ENCODE data around the gene EMP1.

EMP1 gene

GRCh38 chr12:13193505-13194231 is 2.9 kb upstream of the EMP1 start:
- DNase-seq: no peak
- in situ Hi-C loops (cut with HindIII; ENCODE audit: low pct_ligation_motif_present, low pct_unique_long_range_greater_than_20kb, low sequenced_read_pairs): no loop called here

GRCh38 chr12:13194401-13195110 is 2.0 kb upstream of the EMP1 start:
- no peak for DNase-seq
- in situ Hi-C loops (cut with HindIII; ENCODE audit: low pct_ligation_motif_present, low pct_unique_long_range_greater_than_20kb, low sequenced_read_pairs): no loop called here

GRCh38 chr12:13195250-13195649 is 1.3 kb upstream of the EMP1 start:
- no peak for DNase-seq
- in situ Hi-C loops (cut with HindIII; ENCODE audit: low pct_ligation_motif_present, low pct_unique_long_range_greater_than_20kb, low sequenced_read_pairs): no loop called here

DNA sequence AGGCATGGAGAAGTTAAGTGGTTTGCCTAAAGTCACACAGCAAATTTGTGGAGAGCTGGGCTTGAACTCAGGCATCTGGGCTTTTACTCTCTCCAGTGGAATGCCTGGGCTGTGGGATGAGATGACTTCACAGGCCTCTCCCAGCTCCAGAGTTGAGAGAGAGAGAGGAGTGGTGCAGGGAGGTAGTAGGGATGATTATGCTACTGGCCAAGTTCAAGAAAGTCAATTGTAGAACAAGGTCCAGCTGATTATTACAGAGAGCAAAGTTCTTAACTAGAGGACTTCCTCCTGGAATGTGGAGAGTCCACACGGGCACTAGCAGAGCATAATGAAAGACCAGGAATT is 769 bp upstream of the EMP1 start:
- peak; percentile 48 for DNase-seq

GRCh38 chr12:13197032-13197431 is 506 bp downstream of the EMP1 start:
- in situ Hi-C loops (cut with HindIII; ENCODE audit: low pct_ligation_motif_present, low pct_unique_long_range_greater_than_20kb, low sequenced_read_pairs): no loop called here
- DNase-seq: no peak

More for the DNA sequence above, 769 bp upstream of the EMP1 start:
- in situ Hi-C loops (cut with HindIII; ENCODE audit: low pct_ligation_motif_present, low pct_unique_long_range_greater_than_20kb, low sequenced_read_pairs): no loop called here

GRCh38 chr12:13197526-13198143 is 1.1 kb downstream of the EMP1 start:
- in situ Hi-C loops (cut with HindIII; ENCODE audit: low pct_ligation_motif_present, low pct_unique_long_range_greater_than_20kb, low sequenced_read_pairs): no loop called here
- DNase-seq: no peak

GRCh38 chr12:13198241-13198640 is 1.7 kb downstream of the EMP1 start:
- no peak for DNase-seq
- in situ Hi-C loops (cut with HindIII; ENCODE audit: low pct_ligation_motif_present, low pct_unique_long_range_greater_than_20kb, low sequenced_read_pairs): no loop called here

GRCh38 chr12:13198876-13199275 is 2.4 kb downstream of the EMP1 start:
- DNase-seq: no peak
- in situ Hi-C loops (cut with HindIII; ENCODE audit: low pct_ligation_motif_present, low pct_unique_long_range_greater_than_20kb, low sequenced_read_pairs): no loop called here

DNA sequence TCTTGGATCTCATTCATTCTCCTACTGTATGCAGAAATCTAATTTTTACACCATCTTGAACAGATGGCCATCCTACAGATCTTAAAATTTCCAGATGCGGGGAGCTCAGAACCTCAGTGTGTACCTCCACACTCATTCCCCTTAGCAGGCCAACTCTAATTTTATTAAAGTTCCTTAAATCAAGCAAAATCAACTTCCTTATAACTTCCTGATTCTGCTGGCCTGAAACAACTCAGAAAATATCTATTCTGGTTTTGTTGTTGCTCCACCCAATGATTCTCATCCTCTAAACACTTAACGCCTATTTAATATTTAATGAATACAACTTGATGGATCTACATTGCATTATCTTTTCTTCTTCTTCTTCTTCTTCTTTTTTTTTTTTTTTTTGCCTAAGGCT is 3.1 kb downstream of the EMP1 start:
- in situ Hi-C loops (cut with HindIII; ENCODE audit: low pct_ligation_motif_present, low pct_unique_long_range_greater_than_20kb, low sequenced_read_pairs): no loop called here
- DNase-seq: no peak

- in situ Hi-C loops (cut with HindIII; ENCODE audit: low pct_ligation_motif_present, low pct_unique_long_range_greater_than_20kb, low sequenced_read_pairs): loop anchor here (25.0 kb wide), 2 partner anchors 189 to 289 kb away; partner anchors contain the start of gene HEBP1
- DNase-seq: no peak
Observed at GRCh38 chr12:13200841-13201240, 4.3 kb downstream of the EMP1 start.

DNA sequence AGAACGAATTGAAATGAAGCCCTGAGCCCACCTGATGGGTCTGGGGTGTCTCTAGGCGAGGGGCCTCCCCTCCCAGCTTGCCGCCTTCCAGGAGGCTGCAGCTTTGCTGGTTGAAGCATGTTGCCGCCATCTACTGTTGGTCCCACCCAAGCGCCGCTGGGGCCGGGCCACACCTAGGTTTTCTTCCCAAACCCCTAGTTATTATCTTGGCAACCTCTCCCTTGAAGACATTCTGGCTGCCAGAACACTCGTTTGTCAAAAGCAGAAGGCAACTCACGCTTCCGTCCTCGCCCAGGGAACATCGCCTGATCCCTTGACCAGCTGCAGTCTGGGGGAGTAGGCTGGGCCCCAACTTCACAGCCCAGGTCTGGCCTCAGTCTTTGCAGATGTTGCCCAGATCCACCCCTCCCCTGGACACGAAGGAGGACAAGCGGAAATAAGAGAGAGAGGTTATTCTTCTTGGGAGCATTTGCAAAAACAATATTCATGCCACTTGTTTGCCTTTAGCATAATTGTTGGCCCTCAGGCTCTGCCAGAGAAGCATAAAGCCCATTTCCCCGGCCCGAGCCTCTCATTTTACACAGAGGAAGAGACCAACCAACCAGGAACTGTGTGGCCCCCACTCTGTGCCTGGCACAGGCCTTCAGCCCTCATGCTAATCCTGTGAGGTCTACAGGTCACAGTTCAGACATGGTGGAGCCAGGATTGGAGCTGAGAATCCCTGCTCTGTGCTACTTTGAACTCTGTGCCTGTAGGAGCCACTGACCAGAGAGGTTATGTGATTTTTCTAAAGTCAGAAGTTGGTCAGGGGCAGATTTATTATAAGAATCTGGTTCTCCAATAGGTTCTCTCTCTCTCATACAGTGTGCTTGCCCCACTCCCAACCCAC is 6.8 kb downstream of the EMP1 start:
- in situ Hi-C loops (cut with HindIII; ENCODE audit: low pct_ligation_motif_present, low pct_unique_long_range_greater_than_20kb, low sequenced_read_pairs): loop anchor here (25.0 kb wide), 2 partner anchors 191 to 291 kb away; partner anchors contain the start of gene HEBP1
- DNase-seq: peak; percentile 46

GRCh38 chr12:13204428-13204827 is 7.9 kb downstream of the EMP1 start:
- in situ Hi-C loops (cut with HindIII; ENCODE audit: low pct_ligation_motif_present, low pct_unique_long_range_greater_than_20kb, low sequenced_read_pairs): loop anchor here (25.0 kb wide), 2 partner anchors 192 to 292 kb away; partner anchors contain the start of gene HEBP1
- no peak for DNase-seq

GRCh38 chr12:13205809-13206559 is 9.5 kb downstream of the EMP1 start:
- peak; percentile 85 for DNase-seq
- in situ Hi-C loops (cut with HindIII; ENCODE audit: low pct_ligation_motif_present, low pct_unique_long_range_greater_than_20kb, low sequenced_read_pairs): loop anchor here (25.0 kb wide), 2 partner anchors 194 to 294 kb away; partner anchors contain the start of gene HEBP1

- DNase-seq: no peak
- in situ Hi-C loops (cut with HindIII; ENCODE audit: low pct_ligation_motif_present, low pct_unique_long_range_greater_than_20kb, low sequenced_read_pairs): loop anchor here (25.0 kb wide), 2 partner anchors 194 to 294 kb away; partner anchors contain the start of gene HEBP1
Observed at GRCh38 chr12:13206560-13206897, 10.0 kb downstream of the EMP1 start.

DNA sequence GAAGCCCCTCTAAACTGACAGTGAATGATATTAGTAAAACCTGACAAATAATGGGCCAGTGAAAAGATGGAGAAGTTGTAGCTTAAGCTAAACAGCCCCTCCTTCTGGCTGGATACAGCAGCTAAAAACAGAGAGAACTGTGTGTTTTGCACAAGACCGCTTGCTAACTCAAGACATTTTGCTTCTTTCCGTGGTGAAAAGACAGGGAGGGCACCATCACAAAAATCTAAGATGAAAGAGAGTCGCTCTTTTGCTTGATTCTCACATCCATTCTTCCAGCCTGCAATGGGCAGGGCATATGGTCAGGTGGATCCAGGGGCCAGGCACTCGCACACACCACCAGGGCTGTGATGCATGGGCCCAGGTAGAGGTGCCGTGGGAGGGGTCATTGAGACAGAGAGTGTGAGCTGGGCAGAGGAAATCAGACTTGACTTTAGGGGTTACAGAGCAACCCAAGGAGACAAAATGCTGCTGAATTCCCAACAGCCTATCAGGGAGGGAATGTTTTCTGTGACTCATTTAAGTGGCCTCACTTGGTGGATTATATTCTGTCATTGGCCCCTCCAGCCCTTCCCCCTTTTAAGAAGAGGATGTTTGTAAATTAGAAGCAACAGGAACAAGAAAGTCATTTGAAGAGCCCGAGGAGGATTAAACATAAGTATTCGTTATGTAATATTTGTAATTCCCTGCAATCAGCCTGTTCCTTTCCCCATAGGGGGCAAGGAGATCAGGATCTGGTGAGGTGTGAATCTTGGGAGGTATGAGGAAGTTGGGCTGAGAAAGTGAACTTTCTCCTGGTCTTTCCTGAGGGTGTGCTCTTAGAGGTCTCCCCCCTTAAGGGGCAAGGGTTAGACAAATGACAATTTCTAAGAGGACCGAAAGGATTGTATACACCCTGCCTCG is 12.3 kb downstream of the EMP1 start:
- in situ Hi-C loops (cut with HindIII; ENCODE audit: low pct_ligation_motif_present, low pct_unique_long_range_greater_than_20kb, low sequenced_read_pairs): loop anchor here (25.0 kb wide), 2 partner anchors 196 to 296 kb away; partner anchors contain the start of gene HEBP1
- peak; percentile 75 for DNase-seq

DNA sequence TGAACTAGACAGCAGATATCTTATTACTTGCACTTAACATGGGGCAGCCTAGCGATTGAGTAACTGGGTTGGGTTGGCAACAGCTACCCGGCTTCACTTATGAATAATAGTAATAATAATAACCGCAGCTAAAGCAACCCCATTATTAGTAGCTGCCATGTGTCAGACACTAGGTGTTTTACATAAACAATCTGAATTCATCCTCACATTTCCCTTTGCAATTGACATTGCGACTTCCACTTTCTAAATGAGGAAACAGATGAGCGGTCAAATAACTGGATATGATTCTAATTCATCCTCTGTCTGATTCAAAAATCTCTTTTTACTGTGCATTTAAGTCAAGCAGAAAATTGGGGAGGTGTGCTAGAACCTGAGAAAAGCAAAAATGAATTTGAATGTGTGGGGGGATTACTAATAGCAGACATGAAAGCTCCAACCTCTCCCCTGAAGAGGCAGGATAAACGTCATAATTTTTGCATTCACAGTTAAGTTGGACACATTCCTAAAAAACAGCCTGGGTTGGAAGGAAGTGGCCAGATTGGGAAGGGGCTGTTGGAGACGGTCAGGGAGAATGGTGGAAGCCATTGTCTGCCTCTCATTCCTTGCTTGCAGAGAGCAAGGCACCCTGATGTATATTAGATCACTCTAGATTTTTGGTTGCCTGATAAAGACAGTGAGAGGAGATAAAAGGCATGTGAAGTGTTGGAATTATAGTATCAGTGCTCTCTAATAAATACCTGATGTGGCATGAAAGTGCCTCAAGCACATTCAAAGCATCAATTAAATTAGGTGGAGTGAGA is 13.1 kb downstream of the EMP1 start:
- in situ Hi-C loops (cut with HindIII; ENCODE audit: low pct_ligation_motif_present, low pct_unique_long_range_greater_than_20kb, low sequenced_read_pairs): loop anchor here (25.0 kb wide), 2 partner anchors 197 to 297 kb away; partner anchors contain the start of gene HEBP1
- DNase-seq: no peak
